Measurements from ENCODE around the gene PSMB7.

- TF ChIP-seq ZNF274 (IDR thresholded peaks at IDR 0.05; ENCODE audit: low read depth, low read length): no peak
- TF ChIP-seq YY1 (IDR thresholded peaks at IDR 0.05; ENCODE audit: insufficient read depth, insufficient read length): no peak
- no peak for TF ChIP-seq SUZ12 (IDR thresholded peaks at IDR 0.05; ENCODE audit: extremely low read depth, insufficient read depth, insufficient read length)
Observed at GRCh38 chr9:124340219-124341069, 74.8 kb downstream of the PSMB7 start.
